ENCODE results near the gene ORM1.

Gene ORM1

GRCh38 chr9:114304416-114305188 lies 18.3 kb upstream of the ORM1 start:
- no peak for TF ChIP-seq CTCF (IDR thresholded peaks at IDR 0.05; ENCODE audit: borderline replicate concordance, control extremely low read depth, extremely low read depth, insufficient read depth, missing control alignments)
- in situ Hi-C loops (cut with MboI; ENCODE audit: low sequenced_read_pairs, unreplicated experiment), result no loop called here
- DNase-seq (ENCODE audit: low spot score), result no peak

- no peak for DNase-seq (ENCODE audit: low spot score)
- no peak for TF ChIP-seq CTCF (IDR thresholded peaks at IDR 0.05; ENCODE audit: borderline replicate concordance, control extremely low read depth, extremely low read depth, insufficient read depth, missing control alignments)
- in situ Hi-C loops (cut with MboI; ENCODE audit: low sequenced_read_pairs, unreplicated experiment), result no loop called here
Measured at GRCh38 chr9:114307899-114308267, 15.0 kb upstream of the ORM1 start.

- DNase-seq (ENCODE audit: low spot score), result no peak
- TF ChIP-seq CTCF (IDR thresholded peaks at IDR 0.05; ENCODE audit: borderline replicate concordance, control extremely low read depth, extremely low read depth, insufficient read depth, missing control alignments), result no peak
- in situ Hi-C loops (cut with MboI; ENCODE audit: low sequenced_read_pairs, unreplicated experiment), result no loop called here
Measured at GRCh38 chr9:114308361-114308950, 14.4 kb upstream of the ORM1 start.

GRCh38 chr9:114309096-114309495 lies 13.8 kb upstream of the ORM1 start:
- no peak for DNase-seq (ENCODE audit: low spot score)
- no peak for TF ChIP-seq CTCF (IDR thresholded peaks at IDR 0.05; ENCODE audit: borderline replicate concordance, control extremely low read depth, extremely low read depth, insufficient read depth, missing control alignments)
- in situ Hi-C loops (cut with MboI; ENCODE audit: low sequenced_read_pairs, unreplicated experiment), result no loop called here

GRCh38 chr9:114310471-114311450 lies 12.1 kb upstream of the ORM1 start:
- TF ChIP-seq CTCF (IDR thresholded peaks at IDR 0.05; ENCODE audit: borderline replicate concordance, control extremely low read depth, extremely low read depth, insufficient read depth, missing control alignments), result no peak
- DNase-seq (ENCODE audit: low spot score), result no peak
- in situ Hi-C loops (cut with MboI; ENCODE audit: low sequenced_read_pairs, unreplicated experiment), result no loop called here
